Hematopoietic multipotent progenitor cell treated with erythropoietin and hydrocortisone succinate and interleukin-3 and kit ligand, for 6 days (in vitro differentiated cells): Measurements from ENCODE around the gene NSG1.
"Not testable (repeated sequence)": the region's sequence is repeated elsewhere in the genome, so short reads cannot be mapped to it uniquely, and the experiment has no call there.

Experiments
- DNase-seq: peaks from one replicate; pipeline ENCODE4 v3.0.0-alpha.2; 2015

Gene NSG1

GRCh38 chr4:4437798-4438470, 51.0 kb downstream of the NSG1 start:
- DNase-seq, result no peak

- DNase-seq, result no peak
Measured at GRCh38 chr4:4438891-4439290, 52.0 kb downstream of the NSG1 start.

GRCh38 chr4:4439782-4440181, 52.9 kb downstream of the NSG1 start:
- DNase-seq, result no peak

- DNase-seq, result no peak
Measured at GRCh38 chr4:4440333-4441061, 53.6 kb downstream of the NSG1 start.

- DNase-seq, result no peak
Measured at GRCh38 chr4:4443821-4444220, 56.9 kb downstream of the NSG1 start.

- DNase-seq, result no peak
Measured at GRCh38 chr4:4446434-4446833, 59.5 kb downstream of the NSG1 start.

GRCh38 chr4:4455210-4455865, 68.4 kb downstream of the NSG1 start:
- DNase-seq, result no peak

GRCh38 chr4:4456351-4456750, 69.4 kb downstream of the NSG1 start:
- DNase-seq, result no peak

- DNase-seq, result no peak
Measured at GRCh38 chr4:4456816-4457578, 70.1 kb downstream of the NSG1 start.

GRCh38 chr4:4457803-4458553, 71.1 kb downstream of the NSG1 start:
- DNase-seq, result no peak

GRCh38 chr4:4459181-4459580, 72.3 kb downstream of the NSG1 start:
- no peak for DNase-seq

- DNase-seq, result no peak
Measured at GRCh38 chr4:4460759-4461158, 73.9 kb downstream of the NSG1 start.

GRCh38 chr4:4461178-4461577, 74.3 kb downstream of the NSG1 start:
- DNase-seq, result no peak

- no peak for DNase-seq
Measured at GRCh38 chr4:4461850-4462249, 74.9 kb downstream of the NSG1 start.

- DNase-seq, result no peak
Measured at GRCh38 chr4:4462970-4463369, 76.1 kb downstream of the NSG1 start.

GRCh38 chr4:4465238-4465637, 78.3 kb downstream of the NSG1 start:
- not testable (repeated sequence) for DNase-seq
